OCI-LY1 (cell line): Measurements from ENCODE around the gene MAPT.

Source experiments
- H2AFZ ChIP-seq: fragments of 200-600 bp; sonication (generic), shearing (Covaris generic); 2 replicates; pipeline ENCODE4 v1.6.0; 2014; ENCODE audit warnings: antibody characterized with exemption, mild to moderate bottlenecking, low read length
- H3F3A ChIP-seq: fragments of 200-600 bp; sonication (generic), shearing (Covaris generic); 2 replicates; pipeline ENCODE4 v1.6.0; 2014; ENCODE audit warnings: mild to moderate bottlenecking, antibody characterized with exemption, low read length, moderate library complexity; ENCODE audit not compliant: insufficient read depth
- H3K27ac ChIP-seq: fragments of 200-600 bp; sonication (generic); 2 replicates; pipeline ENCODE4 v1.5.1; 2014; ENCODE audit warnings: low read length, mixed run types, mild to moderate bottlenecking, low read depth; ENCODE audit not compliant: poor library complexity, severe bottlenecking
- H3K27me3 ChIP-seq: fragments of 200-600 bp; sonication (generic); 2 replicates; pipeline ENCODE4 v1.6.0; 2014; ENCODE audit warnings: antibody characterized with exemption, mild to moderate bottlenecking, low read length, moderate library complexity; ENCODE audit not compliant: insufficient read depth
- H3K36me3 ChIP-seq: fragments of 200-600 bp; sonication (generic); 2 replicates; pipeline ENCODE4 v1.6.1; 2014; ENCODE audit warnings: mild to moderate bottlenecking, antibody characterized with exemption, low read length, moderate library complexity, mixed read lengths; ENCODE audit not compliant: insufficient read depth
- H3K4me1 ChIP-seq: fragments of 200-600 bp; sonication (generic); 2 replicates; pipeline ENCODE4 v1.5.1; 2014; ENCODE audit warnings: mild to moderate bottlenecking, low read length, moderate library complexity; ENCODE audit not compliant: insufficient read depth, severe bottlenecking
- H3K4me2 ChIP-seq: fragments of 200-600 bp; sonication (generic), shearing (Covaris generic); 2 replicates; pipeline ENCODE4 v1.6.1; 2014; ENCODE audit warnings: low read length
- H3K4me3 ChIP-seq: fragments of 200-600 bp; sonication (generic); 2 replicates; pipeline ENCODE4 v1.5.1; 2014; ENCODE audit warnings: low read length, low read depth, mild to moderate bottlenecking, mixed read lengths; ENCODE audit not compliant: poor library complexity, severe bottlenecking
- H3K79me2 ChIP-seq: fragments of 200-600 bp; shearing (Covaris generic); 2 replicates; pipeline ENCODE4 v1.6.1; 2016; ENCODE audit warnings: mixed run types, low read length, mixed read lengths; ENCODE audit not compliant: insufficient read depth
- H3K9ac ChIP-seq: fragments of 200-600 bp; sonication (generic), shearing (Covaris generic); 2 replicates; pipeline ENCODE4 v1.6.1; 2014; ENCODE audit warnings: mild to moderate bottlenecking, low read length, mixed read lengths
- H3K9me2 ChIP-seq: fragments of 200-600 bp; sonication (generic), shearing (Covaris generic); 2 replicates; pipeline ENCODE4 v1.6.1; 2014; ENCODE audit warnings: low read depth, mild to moderate bottlenecking, low read length, mixed read lengths
- H3K9me3 ChIP-seq: fragments of 200-600 bp; shearing (Covaris generic); 2 replicates; pipeline ENCODE4 v1.6.1; 2014; ENCODE audit warnings: low read length, mixed read lengths
- H4K20me1 ChIP-seq: fragments of 200-600 bp; sonication (generic), shearing (Covaris generic); 2 replicates; pipeline ENCODE4 v1.6.0; 2016; ENCODE audit warnings: mild to moderate bottlenecking, low read length; ENCODE audit not compliant: insufficient read depth
- CTCF ChIP-seq: fragments of 200-600 bp; sonication (generic), shearing (Covaris generic); IDR thresholded peaks from 2 replicates; pipeline ENCODE4 v1.5.1; 2017; ENCODE audit warnings: mild to moderate bottlenecking, antibody characterized with exemption, low read length, moderate library complexity, mixed read lengths
- EZH2 ChIP-seq: fragments of 200-600 bp; sonication (generic), shearing (Covaris generic); IDR thresholded peaks from 2 replicates; pipeline ENCODE4 v1.8.0; 2017; ENCODE audit warnings: borderline replicate concordance, mixed run types, mild to moderate bottlenecking, antibody characterized with exemption, low read length, moderate library complexity, mixed read lengths

Gene MAPT

GRCh38 chr17:45991341-45991740 is 97.0 kb downstream of the MAPT start:
- TF ChIP-seq EZH2 (no peak), CTCF (no peak)
- no peak overlapping the region for H3K4me2 ChIP-seq
- H3F3A ChIP-seq: no peaks in the 10 kb centered on the region
- H3K36me3 ChIP-seq: no peaks in the 10 kb centered on the region
- H3K4me1 ChIP-seq: no peaks in the 10 kb centered on the region
- H3K9me3 ChIP-seq: no peaks in the 10 kb centered on the region
- H4K20me1 ChIP-seq: no peaks in the 10 kb centered on the region
- H3K9ac ChIP-seq: no peak overlapping the region
- H3K4me3 ChIP-seq: no peak overlapping the region
- no peak overlapping the region for H2AFZ ChIP-seq
- no peaks in the 10 kb centered on the region for H3K9me2 ChIP-seq
- no peak overlapping the region for H3K27ac ChIP-seq
- no peaks in the 10 kb centered on the region; the same call in 1 of the 2 replicates for H3K27me3 ChIP-seq
- H3K79me2 ChIP-seq: no peaks in the 10 kb centered on the region

GRCh38 chr17:45992175-45992574 is 97.8 kb downstream of the MAPT start:
- no peaks in the 10 kb centered on the region for H3K9me3 ChIP-seq
- TF ChIP-seq EZH2: no peak
- TF ChIP-seq CTCF: no peak
- no peaks in the 10 kb centered on the region for H3F3A ChIP-seq
- no peaks in the 10 kb centered on the region for H3K79me2 ChIP-seq
- no peaks in the 10 kb centered on the region for H3K4me1 ChIP-seq
- no peak overlapping the region for H3K4me2 ChIP-seq
- no peak overlapping the region for H3K9ac ChIP-seq
- H3K9me2 ChIP-seq: no peaks in the 10 kb centered on the region
- H3K36me3 ChIP-seq: no peaks in the 10 kb centered on the region
- H3K27ac ChIP-seq: no peak overlapping the region
- H4K20me1 ChIP-seq: no peaks in the 10 kb centered on the region
- H3K27me3 ChIP-seq: peaks cover 6% of the 10 kb centered on the region; the same call in 1 of the 2 replicates
- H2AFZ ChIP-seq: no peak overlapping the region
- H3K4me3 ChIP-seq: no peak overlapping the region

- H2AFZ ChIP-seq: no peak overlapping the region
- no peaks in the 10 kb centered on the region for H3K36me3 ChIP-seq
- no peak overlapping the region for H3K27ac ChIP-seq
- H3K9ac ChIP-seq: no peak overlapping the region
- no peaks in the 10 kb centered on the region for H3K9me2 ChIP-seq
- H3K4me2 ChIP-seq: no peak overlapping the region
- H3F3A ChIP-seq: no peaks in the 10 kb centered on the region
- no peaks in the 10 kb centered on the region for H3K9me3 ChIP-seq
- no peak overlapping the region for H3K4me3 ChIP-seq
- H3K27me3 ChIP-seq: peaks cover 6% of the 10 kb centered on the region; the same call in 1 of the 2 replicates
- no peaks in the 10 kb centered on the region for H3K4me1 ChIP-seq
- no peak for TF ChIP-seq EZH2
- no peak for TF ChIP-seq CTCF
- H3K79me2 ChIP-seq: no peaks in the 10 kb centered on the region
- no peaks in the 10 kb centered on the region for H4K20me1 ChIP-seq
Observed at GRCh38 chr17:45992904-45993303, 98.5 kb downstream of the MAPT start.
